ENCODE data around the gene NCK1.
"Not testable (repeated sequence)": the region's sequence is repeated elsewhere in the genome, so short reads cannot be mapped to it uniquely, and the experiment has no call there.

NCK1 gene

DNA sequence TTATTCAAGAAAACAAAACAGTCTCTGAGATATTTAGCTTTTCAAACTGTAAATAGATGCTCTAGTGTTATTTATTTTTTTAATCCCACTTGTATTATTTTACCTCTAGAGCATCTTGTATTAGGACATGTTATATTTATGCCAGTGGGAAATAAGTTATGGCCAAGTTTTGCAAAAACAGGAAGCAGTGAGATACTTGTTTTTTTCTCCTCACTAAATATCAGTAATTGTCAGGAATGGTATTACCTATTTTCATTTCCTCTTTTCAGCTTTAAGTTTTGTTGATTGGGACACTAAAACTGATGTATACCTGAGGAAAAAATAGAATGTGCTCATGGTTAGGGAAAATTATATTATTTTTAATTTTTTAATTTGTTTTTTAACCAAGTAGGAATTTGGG is 87.1 kb downstream of the NCK1 start:
- no peak for DNase-seq (ENCODE audit: low spot score)

- no peak for DNase-seq (ENCODE audit: low spot score)
These were observed 87.7 kb downstream of the NCK1 start for GRCh38 chr3:136949708-136950107.

- DNase-seq (ENCODE audit: low spot score): no peak
These were observed 88.6 kb downstream of the NCK1 start for GRCh38 chr3:136950623-136951022.

- no peak for DNase-seq (ENCODE audit: low spot score)
These were observed 90.3 kb downstream of the NCK1 start for GRCh38 chr3:136952292-136952691.

DNA sequence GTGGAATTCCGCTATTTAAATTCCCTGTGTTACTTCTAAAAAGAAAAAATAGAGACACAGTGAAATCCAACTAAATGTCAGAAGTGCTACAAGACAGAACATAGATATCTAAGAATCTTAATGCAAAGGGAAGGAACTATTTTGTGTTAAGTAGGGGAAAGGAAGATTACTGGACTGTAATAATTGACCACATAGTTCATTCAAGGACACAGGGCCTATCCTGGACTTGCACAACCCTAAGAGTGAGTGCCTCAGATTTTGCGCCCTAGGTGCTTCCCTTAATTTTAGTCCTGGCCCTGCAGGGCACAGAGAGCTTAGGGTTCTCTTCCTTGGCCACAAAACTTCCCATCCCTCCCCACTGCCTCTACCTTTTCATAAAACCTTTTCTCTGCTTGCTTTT is 92.2 kb downstream of the NCK1 start:
- DNase-seq (ENCODE audit: low spot score): no peak

- DNase-seq (ENCODE audit: low spot score): no peak
These were observed 93.2 kb downstream of the NCK1 start for GRCh38 chr3:136954980-136955780.

DNA sequence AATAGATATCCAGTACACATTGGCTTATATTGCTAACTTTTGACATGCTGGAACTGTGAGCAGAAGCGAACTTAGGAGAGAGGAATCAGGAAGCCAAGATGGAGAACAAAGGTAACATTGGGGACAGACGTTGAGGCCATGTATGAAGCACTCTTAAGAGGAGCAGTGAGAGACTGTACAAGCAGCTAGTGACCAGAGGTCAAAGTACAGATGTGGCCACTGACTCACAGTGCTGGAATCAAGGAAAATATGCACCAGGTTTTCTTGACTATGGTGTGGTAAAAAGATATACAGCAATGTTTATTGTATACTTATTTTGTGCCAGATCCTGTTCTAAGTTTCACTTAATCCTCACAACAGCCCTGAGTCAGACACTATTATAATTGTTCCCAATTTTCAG is 93.8 kb downstream of the NCK1 start:
- DNase-seq (ENCODE audit: low spot score): peak; percentile 90

GRCh38 chr3:136956971-136957370 is 95.0 kb downstream of the NCK1 start:
- DNase-seq (ENCODE audit: low spot score): no peak

DNA sequence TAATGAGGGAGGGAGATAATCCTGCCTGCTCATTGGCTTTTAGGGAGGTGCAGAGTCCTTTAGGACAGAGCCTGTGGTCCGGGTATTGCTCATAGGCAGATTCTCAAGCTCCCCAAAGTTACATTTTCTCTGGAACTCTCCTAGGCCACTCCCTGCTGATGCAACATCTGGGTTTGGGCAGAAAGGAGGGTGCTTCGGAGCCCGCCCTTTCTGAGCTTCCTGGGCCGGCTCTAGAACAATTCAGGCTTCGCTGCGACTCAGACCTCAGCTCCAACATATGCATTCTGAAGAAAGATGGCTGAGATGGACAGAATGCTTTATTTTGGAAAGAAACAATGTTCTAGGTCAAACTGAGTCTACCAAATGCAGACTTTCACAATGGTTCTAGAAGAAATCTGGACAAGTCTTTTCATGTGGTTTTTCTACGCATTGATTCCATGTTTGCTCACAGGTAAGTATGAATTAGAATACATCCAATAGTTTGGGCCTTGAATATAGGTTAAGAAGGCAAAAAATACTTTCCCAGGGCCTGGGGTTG is 95.8 kb downstream of the NCK1 start, which contains the start of gene IL20RB:
Gene IL20RB (plus strand): TSS at position 233 of the 538 bp plus-strand sequence. CDS start 131 bp downstream, at position 364.
- peak; percentile 48 for DNase-seq (ENCODE audit: low spot score)

DNA sequence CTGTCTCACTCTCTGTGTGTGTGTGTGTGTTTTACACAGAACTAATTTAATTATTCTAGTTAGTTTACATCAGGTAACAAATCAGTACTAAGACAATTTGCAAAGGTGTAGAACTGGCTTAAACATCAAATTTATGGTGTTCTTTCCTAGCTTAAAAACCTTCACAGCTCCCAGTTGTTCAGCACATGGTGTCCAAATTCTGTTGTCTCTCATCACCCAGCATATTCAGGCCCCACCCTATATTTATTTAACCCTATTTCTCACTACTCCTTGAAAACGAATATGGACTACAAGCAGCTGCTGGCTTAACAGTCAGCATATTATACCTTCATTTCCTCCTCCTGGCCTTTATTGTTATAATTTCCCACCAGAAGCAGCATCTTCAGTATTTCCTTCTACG is 96.9 kb downstream of the NCK1 start:
- no peak for DNase-seq (ENCODE audit: low spot score)

GRCh38 chr3:136959599-136959998 is 97.6 kb downstream of the NCK1 start:
- DNase-seq (ENCODE audit: low spot score): no peak

DNA sequence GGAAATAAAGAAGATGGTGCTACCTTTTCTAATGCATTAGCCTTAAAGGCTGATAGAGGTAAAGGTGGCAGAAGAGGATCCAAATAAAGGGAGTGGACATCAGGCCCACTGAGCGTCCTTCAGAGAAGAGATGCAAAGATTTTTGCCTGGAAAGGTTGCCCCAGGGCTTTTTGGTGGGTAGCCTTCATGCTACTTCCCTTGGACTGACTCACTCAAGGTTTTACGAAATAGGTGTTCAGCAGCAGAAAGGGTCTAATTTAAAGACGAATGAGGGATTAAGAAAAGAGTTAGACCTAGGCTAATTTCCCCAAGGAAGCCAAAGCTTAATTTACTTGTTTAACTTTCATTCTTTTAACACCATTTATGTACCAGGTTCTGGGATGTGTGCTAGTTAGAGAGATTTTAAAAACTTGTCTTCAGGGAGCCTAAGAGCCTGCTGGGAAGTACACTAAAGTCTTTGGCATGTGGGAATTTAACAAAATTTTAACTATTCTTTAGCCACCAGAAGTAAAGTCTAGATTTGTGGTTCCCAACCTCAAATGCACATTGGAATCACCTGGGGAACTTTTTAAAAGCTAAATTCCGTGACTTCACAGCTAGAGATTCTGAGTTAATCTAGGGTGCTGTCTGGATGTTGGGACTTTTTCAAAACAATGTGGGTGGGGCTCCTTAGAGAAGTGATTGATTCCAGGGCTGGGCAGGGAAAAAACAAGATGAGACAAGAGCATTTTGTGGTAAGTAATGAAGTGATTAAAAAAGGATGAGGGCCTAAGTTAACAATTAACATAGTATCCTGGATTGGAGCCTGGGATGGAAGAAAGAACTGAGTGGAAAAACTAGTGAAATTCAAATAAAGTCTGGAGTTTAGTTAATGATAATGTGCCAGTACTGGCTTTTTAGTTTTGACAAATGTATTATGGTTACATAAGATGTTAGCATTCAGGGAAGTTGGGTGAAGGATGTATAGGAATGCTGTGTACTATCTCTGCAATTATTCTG is 99.1 kb downstream of the NCK1 start:
- DNase-seq (ENCODE audit: low spot score): peak; percentile 66

DNA sequence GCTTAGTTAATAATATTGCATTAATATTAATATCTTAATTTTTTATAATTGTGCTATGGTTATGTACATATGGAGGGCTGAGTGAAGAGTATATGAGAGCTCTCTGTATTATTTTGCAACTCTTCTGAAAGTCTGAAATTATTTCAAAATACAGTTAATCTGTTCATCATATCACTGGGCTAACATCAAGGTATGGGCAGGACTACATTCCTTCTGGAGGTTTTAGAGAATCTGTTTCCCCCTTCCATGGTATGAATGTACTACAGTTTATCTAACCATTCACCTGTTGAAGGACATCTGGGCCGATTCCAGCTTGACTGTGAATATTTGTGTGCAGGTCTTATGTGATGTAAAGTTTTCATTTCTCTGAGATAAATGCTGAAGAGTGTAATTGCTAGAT is 100.9 kb downstream of the NCK1 start:
- no peak for DNase-seq (ENCODE audit: low spot score)

- not testable (repeated sequence) for DNase-seq (ENCODE audit: low spot score)
These were observed 107.5 kb downstream of the NCK1 start for GRCh38 chr3:136969539-136969938.

GRCh38 chr3:136973352-136973751 is 111.3 kb downstream of the NCK1 start:
- DNase-seq (ENCODE audit: low spot score): no peak

DNA sequence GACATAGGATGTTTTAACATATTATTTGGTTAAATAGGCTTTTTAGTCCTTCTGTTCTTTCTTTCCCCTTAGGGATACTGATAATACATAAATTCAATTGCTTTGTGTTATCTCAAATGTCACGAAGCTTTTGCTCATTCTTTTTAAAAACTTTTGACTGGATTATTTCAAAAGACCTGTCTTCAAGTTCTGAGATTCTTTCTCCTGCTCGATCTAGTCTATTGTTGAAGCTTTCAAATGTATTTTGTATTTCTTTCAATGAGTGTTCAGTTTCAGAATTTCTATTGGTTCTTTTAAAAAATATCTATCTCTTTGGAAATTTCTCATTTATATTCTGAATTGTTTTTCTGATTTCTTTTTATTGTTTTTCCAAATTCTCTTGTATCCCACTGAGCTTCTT is 112.7 kb downstream of the NCK1 start:
- no peak for DNase-seq (ENCODE audit: low spot score)

GRCh38 chr3:136979204-136979603 is 117.2 kb downstream of the NCK1 start:
- DNase-seq (ENCODE audit: low spot score): no peak

DNA sequence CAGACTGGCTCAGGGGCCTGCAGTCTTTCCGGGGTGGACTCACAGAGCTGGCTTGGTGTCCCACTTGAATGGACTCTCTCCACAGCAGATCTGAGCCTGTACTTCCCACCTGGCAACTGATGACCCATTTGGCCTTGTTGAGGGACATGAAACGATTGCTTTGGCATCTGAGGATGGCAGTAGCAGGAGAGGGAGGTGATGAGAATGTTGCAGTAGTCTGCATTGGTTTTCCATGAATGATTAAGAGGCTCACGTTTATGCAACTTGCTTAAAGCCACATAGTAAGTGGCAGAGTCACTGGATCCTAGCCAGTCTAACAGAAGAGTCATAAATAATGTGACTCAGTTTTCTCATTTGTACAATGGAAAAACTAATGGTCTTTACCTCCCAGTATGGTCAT is 117.7 kb downstream of the NCK1 start:
- DNase-seq (ENCODE audit: low spot score): no peak

- no peak for DNase-seq (ENCODE audit: low spot score)
These were observed 120.0 kb downstream of the NCK1 start for GRCh38 chr3:136982033-136982432.

DNA sequence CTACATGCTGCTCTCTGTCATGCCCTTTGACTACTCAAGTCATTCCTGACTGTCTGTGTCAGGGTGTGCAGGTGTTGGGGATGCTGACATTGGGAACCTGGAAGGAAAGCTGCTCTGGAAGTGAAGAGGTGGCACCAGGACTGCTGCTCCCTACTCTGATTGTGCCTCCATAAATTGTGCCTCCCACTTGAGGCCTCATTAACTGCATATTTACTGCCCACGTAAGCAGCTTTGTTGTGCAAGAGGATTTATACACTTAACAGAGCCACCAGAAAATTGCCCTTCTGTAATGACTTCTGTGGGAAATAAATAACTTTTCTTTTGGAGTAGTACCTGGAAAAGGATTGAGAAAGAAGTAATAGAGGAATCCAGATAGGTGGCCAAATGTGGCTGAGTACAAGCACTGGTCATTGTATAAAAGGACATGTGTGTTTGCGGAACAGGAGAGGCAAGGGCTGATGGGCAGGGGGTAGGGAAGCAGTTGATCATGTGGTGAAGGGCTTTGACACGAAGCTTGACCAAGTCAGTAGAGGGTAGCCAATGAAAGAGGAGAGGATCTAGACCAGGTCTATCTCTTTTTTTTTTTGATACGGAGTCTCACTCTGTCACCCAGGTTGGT is 120.6 kb downstream of the NCK1 start:
- no peak for DNase-seq (ENCODE audit: low spot score)

DNA sequence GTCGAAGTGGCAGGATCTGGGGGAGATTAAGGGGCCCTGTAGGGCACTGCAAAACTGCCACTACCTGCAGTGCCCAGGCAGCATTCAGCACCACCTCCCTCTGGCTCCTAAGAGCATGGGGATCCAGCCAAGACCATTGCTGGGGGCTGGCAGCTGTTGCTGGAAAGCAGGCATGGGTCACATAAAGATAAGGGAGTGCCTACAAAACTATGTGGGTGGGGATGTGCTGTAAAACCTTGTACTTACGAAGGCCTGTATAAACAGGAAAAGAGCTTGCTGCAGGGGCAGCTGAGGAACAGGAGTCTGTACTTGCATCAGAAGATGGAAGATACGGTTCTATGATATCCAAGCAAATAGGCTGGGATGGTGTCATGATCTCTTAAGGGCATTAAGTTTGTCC is 122.8 kb downstream of the NCK1 start:
- DNase-seq (ENCODE audit: low spot score): peak; percentile 84

DNA sequence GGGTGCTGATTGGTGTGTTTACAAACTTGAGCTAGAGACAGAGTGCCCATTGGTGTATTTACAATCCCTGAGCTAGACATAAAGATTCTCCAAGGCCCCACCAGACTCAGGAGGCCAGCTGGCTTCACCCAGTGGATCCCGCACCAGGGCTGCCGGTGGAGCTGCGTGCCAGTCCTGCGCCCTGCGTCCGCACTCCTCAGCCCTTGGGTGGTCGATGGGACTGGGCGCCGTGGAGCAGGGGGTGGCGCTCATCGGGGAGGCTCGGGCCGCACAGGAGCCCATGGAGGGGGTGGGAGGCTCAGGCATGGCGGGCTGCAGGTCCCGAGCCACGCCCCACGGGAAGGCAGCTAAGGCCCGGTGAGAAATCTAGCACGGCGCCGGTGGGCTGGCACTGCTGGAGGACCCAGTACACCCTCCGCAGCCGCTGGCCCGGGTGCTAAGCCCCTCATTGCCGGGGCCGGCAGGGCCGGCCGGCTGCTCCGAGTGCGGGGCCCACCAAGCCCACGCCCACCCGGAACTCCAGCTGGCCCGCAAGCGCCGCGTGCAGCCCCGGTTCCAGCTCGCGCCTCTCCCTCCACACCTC is 125.5 kb downstream of the NCK1 start:
- DNase-seq (ENCODE audit: low spot score): not testable (repeated sequence)

Data from LoVo (cell line).